Measurements from ENCODE around the gene SLC50A1. TPM values are rescaled to one million over a fixed set of nuclear protein-coding genes. Genes with fewer than 3 reads are reported as not detected.

Gene SLC50A1
- total and polyA plus RNA-seq, 2 of the 8 experiments (the other 6 are each of a cell fraction or from before 2014, with no cell fraction given), result 36.5 to 90.8 TPM

- Histone ChIP-seq H2BK12ac (ENCODE audit: low read depth, low read length) (no peak overlapping the region), H3K27ac (ENCODE audit: low read depth, low read length) (no peak overlapping the region), H3K14ac (ENCODE audit: insufficient read length) (no peak overlapping the region), H3K36me3 (ENCODE audit: control insufficient read depth in 2 of 4, insufficient read depth in 4 of 4, low read length in 3 of 4) (peaks cover 0 to 10% (median 7%) of the 10 kb centered on the region in 4 experiments; a peak in 4 of 8 replicates), H2BK20ac (ENCODE audit: low read length) (0 out of 2 replicates have a peak overlapping the region, but pooled peaks have one; percentile 2), H3K23ac (ENCODE audit: insufficient read length) (no peak overlapping the region), H4K5ac (ENCODE audit: insufficient read length, low read depth, low read length) (peak overlapping the region; percentile 46), H2BK15ac (ENCODE audit: low read length) (no peak overlapping the region), H2AK5ac (ENCODE audit: low read depth, low read length) (no peak overlapping the region), H3K9ac (replicated peaks in 1 of 4; ENCODE audit: extremely low read depth in 1 of 4, low read depth in 3 of 4, low read length in 3 of 4) (peak overlapping the region in 1 of 4 experiments; percentile 8; a peak in 1 of 7 replicates), H2BK5ac (ENCODE audit: low read depth, low read length) (0 out of 2 replicates have a peak overlapping the region, but pooled peaks have one; percentile 60), H3K79me2 (ENCODE audit: control insufficient read depth in 1 of 2, insufficient read depth in 2 of 2, low read length in 2 of 2) (no peaks in the 10 kb centered on the region), H3K56ac (replicated peaks; ENCODE audit: insufficient read length, low read depth, low read length) (no peak overlapping the region), H2AFZ (ENCODE audit: low read length) (peak overlapping the region; percentile 37; the same call in 1 of the 2 replicates), H3K4me1 (replicated peaks in 1 of 4; ENCODE audit: control insufficient read depth in 3 of 4, insufficient read depth in 4 of 4, low read length in 3 of 4) (peaks cover 2 to 17% (median 13%) of the 10 kb centered on the region in 4 experiments), H4K20me1 (replicated peaks in 1 of 2; ENCODE audit: control insufficient read depth in 1 of 2, insufficient read depth in 2 of 2, low read length in 2 of 2) (no peaks in the 10 kb centered on the region), H3K27me3 (replicated peaks in 1 of 4; ENCODE audit: control insufficient read depth in 3 of 4, extremely low read depth in 1 of 4, insufficient read depth in 3 of 4, low read length in 3 of 4) (no peaks in the 10 kb centered on the region), H4K91ac (replicated peaks; ENCODE audit: insufficient read length, low read length) (peak overlapping the region; percentile 4), H3K18ac (ENCODE audit: extremely low read depth, low read length) (peak overlapping the region; percentile 73), H2BK120ac (replicated peaks; ENCODE audit: low read depth, low read length) (no peak overlapping the region), H3K4me3 (ENCODE audit: extremely low read depth in 1 of 4, insufficient read depth in 2 of 4, low read depth in 3 of 4, low read length in 4 of 4) (peak overlapping the region; percentile 28 to 71 (median 32); a peak in 6 of 8 replicates), H3K4me2 (ENCODE audit: insufficient read depth in 1 of 2, low read depth in 2 of 2, low read length in 2 of 2) (peak overlapping the region; percentile 63 to 100), H3K9me3 (ENCODE audit: insufficient read depth in 2 of 2, low read depth in 1 of 2, low read length in 1 of 2) (no peaks in the 10 kb centered on the region), H3K23me2 (ENCODE audit: low read depth, low read length) (peaks cover 11% of the 10 kb centered on the region), H3K79me1 (ENCODE audit: low read depth, low read length) (no peaks in the 10 kb centered on the region), H4K8ac (ENCODE audit: extremely low read depth, insufficient read depth, low read length) (peak overlapping the region; percentile 42; the same call in 1 of the 2 replicates), H3K4ac (replicated peaks; ENCODE audit: insufficient read length, low read depth, low read length) (no peak overlapping the region)
- WGBS, 2 experiments (ENCODE audit: extremely low coverage in 1 of 2, insufficient coverage in 1 of 2, insufficient read length in 1 of 2, insufficient replicate concordance in 2 of 2, low coverage in 1 of 2, low lambda C conversion rate in 2 of 2, missing lambda C conversion rate in 1 of 2), result 29% methylated on average over 8 of the region's 8 CpGs; no CpG with 5 or more reads in 1 of the 2 experiments
- peak in 1 of 2 experiments; percentile 68 for DNase-seq (ENCODE audit: low read depth in 1 of 2, low spot score in 2 of 2)
- ChIA-PET CTCF (ENCODE audit: partially characterized antibody) (interaction anchor here (0.6 to 12.4 kb wide), 22 partner anchors 9 to 559 kb away, joined by 3 to 215 read pairs (median 13); partner anchors contain the start of genes DPM3, EFNA1, EFNA4 and SLC50A1), POLR2A (ENCODE audit: partially characterized antibody) (interaction anchor here (0.6 to 3.0 kb wide), 11 partner anchors 9 to 195 kb away, joined by 3 to 24 read pairs (median 4); partner anchors contain the start of gene SLC50A1)
- no peak for FAIRE-seq
- TF ChIP-seq TCF12 (IDR thresholded peaks at IDR 0.05; ENCODE audit: low read depth, low read length), result no peak
- TF ChIP-seq ASH2L (IDR thresholded peaks at IDR 0.05; ENCODE audit: low read length), result peak; percentile 30
- TF ChIP-seq PHF8 (conservative IDR thresholded peaks at IDR 0.05; ENCODE audit: low read depth, low read length), result no peak
- no peak for TF ChIP-seq GTF2F1 (IDR thresholded peaks at IDR 0.05; ENCODE audit: borderline replicate concordance, low read depth, low read length)
- TF ChIP-seq SRF (IDR thresholded peaks at IDR 0.05; ENCODE audit: low read depth, low read length), result no peak
- no peak for TF ChIP-seq NRF1 (IDR thresholded peaks at IDR 0.05; ENCODE audit: low read depth, low read length)
- no peak for TF ChIP-seq SP2 (IDR thresholded peaks at IDR 0.05; ENCODE audit: low read length)
- TF ChIP-seq POLR2A (IDR thresholded peaks at IDR 0.05; ENCODE audit: control extremely low read depth in 1 of 2, low read depth in 2 of 2, low read length in 2 of 2), result 0 out of 3 replicates have a peak, but pooled peaks of 1 of the 2 experiments have one; percentile 29
- TF ChIP-seq POU5F1 (IDR thresholded peaks at IDR 0.05; ENCODE audit: low read depth, low read length), result no peak
- TF ChIP-seq ZNF274 (IDR thresholded peaks at IDR 0.05; ENCODE audit: borderline replicate concordance, extremely low read depth, low read length), result no peak
Measured at GRCh38 chr1:155166051-155166470, 30.4 kb downstream of the SLC50A1 start.
